NCI-H1436 treated with DMSO at 0.1 percent for 48 hours (cell line): ENCODE results near the gene LTBP3.

Source experiments
- DNase-seq: peaks from one replicate; lab custom pipeline; 2025; lab: John Stamatoyannopoulos, UW

LTBP3 gene

DNA sequence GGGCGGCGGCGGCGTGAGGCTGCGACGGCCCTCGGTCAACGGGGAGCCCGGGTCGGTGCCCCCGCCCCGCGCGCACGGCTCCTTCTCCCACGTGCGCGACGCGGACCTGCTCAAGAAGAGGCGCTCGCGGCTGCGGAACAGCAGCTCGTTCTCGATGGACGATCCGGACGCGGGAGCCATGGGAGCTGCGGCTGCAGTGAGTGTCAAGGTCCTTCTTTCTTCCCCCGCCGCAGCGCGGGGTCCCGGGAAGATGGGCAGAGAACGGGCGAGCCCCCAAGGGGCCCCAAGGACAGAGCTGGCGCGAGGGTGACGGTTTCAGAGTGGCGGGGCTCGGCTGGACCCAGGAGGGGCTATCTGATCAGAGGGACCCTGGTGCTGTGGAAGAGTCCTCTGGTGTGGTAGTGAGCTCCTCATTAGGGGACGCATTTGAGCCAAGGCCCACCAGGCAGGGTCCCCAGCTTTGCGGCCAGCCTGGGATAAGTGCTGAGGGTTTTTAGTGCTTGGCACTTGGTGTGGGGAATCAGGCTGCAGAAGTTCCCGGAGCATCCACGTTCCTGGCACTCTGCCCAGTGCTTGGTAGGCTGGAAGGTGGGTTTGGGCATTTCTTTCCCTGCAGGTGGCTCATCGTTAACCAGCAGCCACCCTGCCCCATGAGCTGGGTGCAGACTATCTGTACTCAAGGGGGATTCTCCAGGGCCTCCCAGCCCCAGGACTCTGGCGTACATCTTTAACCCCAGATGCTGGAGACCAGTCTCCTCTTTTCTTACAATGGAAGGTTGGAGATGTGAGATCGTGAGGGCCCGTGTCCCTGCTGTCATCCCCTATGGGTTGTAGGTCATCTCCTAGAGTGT is 27.5 kb upstream of the LTBP3 start:
- no peak for DNase-seq

DNA sequence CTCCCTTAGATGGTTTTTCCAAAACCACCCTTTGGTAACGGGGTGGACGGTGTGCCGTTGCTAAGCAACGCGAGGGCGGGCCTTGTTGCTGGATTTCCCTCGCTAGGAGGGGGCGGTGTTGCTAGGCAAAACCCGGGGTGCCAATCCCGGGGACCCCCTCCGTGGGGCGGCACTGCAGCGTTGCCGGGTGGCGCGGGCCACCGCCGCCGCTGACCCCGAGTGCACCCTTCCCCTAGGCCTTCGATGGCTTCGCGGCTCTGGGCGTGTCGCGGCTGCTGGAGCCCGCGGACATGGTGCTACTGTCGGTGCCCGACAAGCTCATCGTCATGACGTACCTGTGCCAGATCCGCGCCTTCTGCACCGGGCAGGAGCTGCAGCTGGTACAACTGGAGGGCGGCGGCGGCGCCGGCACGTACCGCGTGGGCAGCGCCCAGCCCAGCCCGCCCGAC is 26.6 kb upstream of the LTBP3 start:
- no peak for DNase-seq

GRCh38 chr11:65584106-65584505 is 25.9 kb upstream of the LTBP3 start:
- DNase-seq = no peak

GRCh38 chr11:65583589-65583988 is 25.4 kb upstream of the LTBP3 start:
- DNase-seq = no peak

GRCh38 chr11:65581928-65582327 is 23.8 kb upstream of the LTBP3 start:
- no peak for DNase-seq

DNA sequence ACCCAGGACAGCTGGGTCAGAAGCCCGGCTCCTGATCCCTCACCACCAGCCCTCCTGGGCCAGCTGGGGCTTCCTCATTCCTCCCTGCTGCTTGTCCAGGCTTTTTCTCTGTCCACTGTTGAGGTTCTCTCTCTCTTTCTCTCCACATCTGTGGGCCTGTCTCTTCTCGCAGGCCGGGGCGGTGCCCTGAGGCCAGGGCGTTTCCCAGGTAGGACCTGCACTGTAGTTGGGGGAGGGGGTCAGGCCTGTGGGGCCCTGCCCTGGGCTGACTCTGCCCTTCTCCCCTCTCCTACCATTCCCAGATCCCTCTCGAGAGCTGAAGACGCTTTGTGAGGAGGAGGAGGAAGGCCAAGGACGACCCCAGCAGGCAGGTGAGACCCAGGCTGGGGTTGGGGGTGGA is 22.6 kb upstream of the LTBP3 start:
- no peak for DNase-seq

GRCh38 chr11:65580031-65580692 is 22.0 kb upstream of the LTBP3 start:
- DNase-seq = no peak

DNA sequence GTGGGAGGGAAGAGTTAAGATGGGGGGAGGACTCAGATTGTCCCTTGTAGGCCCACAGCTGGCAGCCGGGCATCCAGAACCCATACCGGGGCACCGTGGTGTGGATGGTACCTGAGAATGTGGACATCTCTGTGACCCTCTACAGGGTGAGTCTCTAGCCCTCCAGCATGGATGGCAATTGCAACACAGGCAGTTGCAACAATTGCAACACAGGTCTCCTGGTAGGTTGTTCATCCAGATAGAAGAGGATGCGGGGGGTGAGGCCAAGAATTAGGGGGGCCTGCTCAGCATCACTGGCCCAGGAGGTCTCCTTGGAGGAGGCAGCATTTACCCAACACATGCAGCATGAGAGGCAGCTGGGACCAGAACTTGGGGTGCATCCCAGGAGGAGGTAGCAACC is 21.1 kb upstream of the LTBP3 start:
- DNase-seq = no peak

- no peak for DNase-seq
Measured at GRCh38 chr11:65578667-65579066, 20.5 kb upstream of the LTBP3 start.

DNA sequence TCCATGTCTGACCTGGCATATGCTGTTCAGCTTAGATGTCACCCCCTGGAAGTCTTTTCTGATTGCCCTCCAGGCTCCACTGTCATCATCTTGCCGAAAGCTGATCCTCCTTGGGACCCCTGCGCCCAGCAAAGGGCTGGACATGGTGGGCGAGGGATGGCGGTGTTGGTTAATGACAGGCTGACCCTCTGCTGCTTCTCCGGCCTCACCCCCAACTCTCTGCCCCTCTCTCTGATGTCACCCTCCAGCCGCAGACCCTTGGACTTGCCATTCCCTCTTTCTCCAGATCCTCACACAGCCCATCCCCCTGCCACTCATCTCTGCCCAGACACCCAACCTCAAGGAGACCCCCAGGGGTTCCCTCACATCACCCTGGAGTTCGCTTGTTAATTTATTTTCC is 20.0 kb upstream of the LTBP3 start:
- no peak for DNase-seq

DNA sequence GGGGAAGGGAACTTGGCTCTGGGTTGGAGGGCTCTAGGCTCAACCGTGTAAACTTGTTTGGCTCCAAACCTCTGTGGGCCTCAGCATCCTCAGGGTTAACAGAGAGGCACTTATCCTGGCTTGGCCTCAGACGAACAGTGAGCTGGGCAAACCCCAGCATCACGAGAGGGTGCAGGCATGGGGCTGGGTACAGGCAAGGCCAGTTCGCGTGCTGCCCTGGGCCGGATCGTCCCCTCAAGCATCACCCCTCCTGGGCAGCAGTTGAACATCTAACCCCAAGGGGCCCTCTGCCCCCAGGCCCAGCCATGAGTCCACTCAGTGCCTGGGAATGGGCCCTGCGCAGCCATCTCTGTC is 19.6 kb upstream of the LTBP3 start:
- DNase-seq = no peak

DNA sequence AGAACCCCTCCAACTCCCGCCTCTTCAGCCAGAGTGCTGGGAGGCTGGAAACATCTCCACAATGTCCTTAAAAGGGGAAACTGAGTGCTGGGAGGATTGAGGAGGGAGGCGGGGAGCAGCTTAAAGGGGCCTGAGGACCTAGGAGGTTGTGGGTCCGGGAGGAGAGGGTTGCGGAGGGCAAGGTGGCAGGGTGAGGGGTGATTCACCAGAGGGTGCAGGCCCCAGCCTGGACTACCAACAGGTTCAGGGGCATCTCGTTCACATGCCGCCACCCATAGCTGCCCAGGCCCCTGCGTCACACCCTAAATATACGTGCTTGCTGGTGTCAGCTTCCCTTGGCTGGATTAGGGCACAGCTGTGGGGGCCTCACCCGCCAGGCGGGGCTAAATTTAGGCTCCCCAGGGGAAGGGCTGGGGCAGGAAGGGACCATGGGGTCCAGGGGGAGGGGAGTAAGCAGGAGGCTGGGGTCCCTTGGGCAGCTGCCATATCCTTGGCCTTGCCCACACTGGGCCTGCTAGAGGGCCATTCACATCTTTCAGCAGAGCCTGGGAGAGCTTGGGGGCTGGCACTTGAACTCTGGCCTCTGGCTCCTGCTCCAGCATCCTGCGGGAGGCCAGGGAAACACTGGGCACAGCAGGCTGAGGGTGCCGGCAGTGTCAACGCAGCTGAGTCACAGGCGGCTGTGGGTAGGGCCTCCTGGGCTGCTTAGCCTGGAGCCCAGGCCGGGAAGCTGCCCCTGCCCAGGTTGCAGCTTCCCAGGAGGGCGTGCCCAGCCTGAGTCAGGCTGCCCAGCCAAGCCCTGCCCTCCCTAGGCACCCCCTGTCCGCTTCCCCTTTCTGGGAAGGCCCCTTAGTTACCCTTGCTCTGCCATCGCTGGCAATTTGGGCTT is 19.0 kb upstream of the LTBP3 start:
- DNase-seq = no peak

- no peak for DNase-seq
Measured at GRCh38 chr11:65576232-65576866, 18.2 kb upstream of the LTBP3 start.

DNA sequence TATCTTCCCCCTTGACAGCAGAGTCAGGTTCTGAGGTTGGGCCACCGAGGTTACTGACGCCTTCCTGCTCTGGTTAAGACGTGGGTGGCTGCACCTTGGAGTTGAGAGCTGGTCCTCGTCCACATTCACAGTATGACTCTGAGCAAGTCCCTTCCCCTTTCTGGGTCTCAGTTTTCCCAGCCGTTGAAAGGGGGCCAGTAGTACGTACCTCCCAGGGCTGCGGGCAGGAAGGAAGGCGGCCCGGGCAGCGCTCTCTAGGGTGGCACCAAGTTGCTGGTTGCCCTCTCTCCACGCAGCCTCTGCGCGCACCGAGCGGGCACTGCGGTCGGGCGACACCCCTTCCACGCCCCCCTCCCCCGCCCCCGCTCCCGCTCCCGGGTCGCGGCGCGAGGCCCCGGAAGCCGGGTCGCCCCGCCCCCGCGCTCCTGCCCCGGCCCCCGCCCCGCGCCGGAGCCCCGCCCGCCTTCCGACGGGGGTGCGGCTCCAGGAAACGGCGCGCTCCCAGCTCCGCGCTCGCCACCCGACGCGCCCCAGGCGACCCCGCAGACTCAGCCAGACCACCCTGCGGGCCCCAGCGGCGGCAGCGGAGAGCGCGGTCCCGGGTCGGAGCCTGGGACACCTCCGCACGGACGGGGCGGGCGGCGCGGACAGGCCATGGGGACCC is 17.5 kb upstream of the LTBP3 start, which contains the start of gene EHBP1L1:
EHBP1L1 (plus strand) TSS at position 486 of the 664 bp plus-strand sequence. CDS start 250 bp downstream, outside the sequence.
- no peak for DNase-seq

GRCh38 chr11:65574811-65575567 is 16.8 kb upstream of the LTBP3 start:
- DNase-seq = no peak

GRCh38 chr11:65574109-65574810 is 16.1 kb upstream of the LTBP3 start:
- DNase-seq = no peak

GRCh38 chr11:65573391-65574079 is 15.4 kb upstream of the LTBP3 start:
- no peak for DNase-seq

- no peak for DNase-seq
Measured at GRCh38 chr11:65572356-65573051, 14.3 kb upstream of the LTBP3 start, which contains the start of gene FAM89B. TSS of gene FAM89B (plus strand) at chr11:65572538. CDS start at chr11:65572670, 132 bp downstream.

DNA sequence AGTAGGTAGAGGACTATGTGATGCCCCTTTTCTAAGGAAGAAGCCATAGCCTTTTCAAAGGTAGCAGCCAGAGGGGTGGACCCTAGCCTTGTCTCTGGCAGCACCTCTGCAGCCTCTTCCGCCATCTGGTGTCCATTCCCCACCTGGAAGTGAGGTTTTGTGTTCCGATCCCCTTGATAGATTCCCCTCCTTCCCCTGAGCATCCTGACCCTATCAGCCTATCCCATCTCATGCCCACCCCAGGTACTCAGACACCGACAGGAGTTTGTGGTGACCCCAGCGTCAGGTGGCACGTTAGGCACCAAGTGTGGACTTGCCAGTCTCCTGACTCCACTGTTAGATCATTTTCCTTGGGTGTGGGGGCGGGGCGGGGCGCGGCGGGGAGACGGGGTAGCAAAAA is 13.8 kb upstream of the LTBP3 start:
- no peak for DNase-seq
